Stomach (tissue), 4 donors: ENCODE results near the gene GPC5.

ENCODE experiments used
- CTCF ChIP-seq, 7 experiments: fragments of 450-650 bp in 4 of 7; fragments of 200-600 bp in 3 of 7; sonication (generic) in 3 of 7; IDR thresholded peaks; one replicate each; pipeline ENCODE4 v1.5.1; 2016 to 2019; ENCODE audit warnings: antibody characterized with exemption in 7 of 7, control low read depth in 2 of 7, mild to moderate bottlenecking in 1 of 7
- EP300 ChIP-seq: sonication (generic); formaldehyde crosslinking; IDR thresholded peaks from one replicate; pipeline ENCODE4 v1.6.1; 2017; ENCODE audit warnings: antibody characterized with exemption
- POLR2A ChIP-seq, 4 donors: fragments of 450-650 bp; IDR thresholded peaks; one replicate each; pipeline ENCODE4 v1.6.1; 2016; ENCODE audit warnings: antibody characterized with exemption in 4 of 4, control low read depth in 2 of 4, mild to moderate bottlenecking in 1 of 4, moderate library complexity in 1 of 4

DNA sequence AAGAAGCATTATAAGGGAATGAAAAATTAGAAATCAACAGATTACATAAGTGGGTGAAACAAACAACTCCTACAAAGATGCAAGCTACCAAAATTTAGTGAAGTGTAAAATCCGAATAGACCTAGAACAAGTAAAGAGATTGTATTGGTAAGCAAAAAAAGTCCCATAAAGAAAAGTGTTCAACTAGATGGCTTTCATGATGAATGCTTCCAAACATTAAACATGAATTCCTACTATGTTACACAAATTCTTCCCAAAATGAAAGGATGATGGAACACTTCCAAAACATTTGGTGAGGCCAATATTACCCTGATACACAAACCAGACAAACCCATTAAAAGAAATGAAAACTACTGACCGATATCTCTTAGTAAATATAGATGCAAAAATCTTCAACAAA lies 139.0 kb downstream of the GPC5 start:
- TF ChIP-seq CTCF (IDR thresholded peaks at IDR 0.05) (no peak), POLR2A (IDR thresholded peaks at IDR 0.05) (no peak), EP300 (no peak)
